ENCODE data around the gene AP2B1.
"Not testable (repeated sequence)": the region's sequence is repeated elsewhere in the genome, so short reads cannot be mapped to it uniquely, and the experiment has no call there.

The AP2B1 gene

GRCh38 chr17:35679007-35679682 lies 92.0 kb downstream of the AP2B1 start:
- Histone ChIP-seq H3K36me3 (ENCODE audit: control insufficient read depth, low read depth, low read length) (peaks cover 20% of the 10 kb centered on the region), H3K4me1 (ENCODE audit: control insufficient read depth, low read depth, low read length) (peaks cover 10% of the 10 kb centered on the region), H3K27me3 (ENCODE audit: control insufficient read depth, insufficient read depth, low read length) (no peaks in the 10 kb centered on the region), H3K9me3 (ENCODE audit: control insufficient read depth, low read depth, low read length) (no peaks in the 10 kb centered on the region), H3K9ac (ENCODE audit: low read length) (no peak overlapping the region), H3K27ac (ENCODE audit: low read length) (no peak overlapping the region), H3K4me3 (ENCODE audit: low read length) (no peak overlapping the region)

GRCh38 chr17:35683591-35683990 lies 96.5 kb downstream of the AP2B1 start:
- Histone ChIP-seq H3K9ac (ENCODE audit: low read length) (no peak overlapping the region), H3K4me3 (ENCODE audit: low read length) (no peak overlapping the region), H3K27ac (ENCODE audit: low read length) (no peak overlapping the region), H3K4me1 (ENCODE audit: control insufficient read depth, low read depth, low read length) (peaks cover 20% of the 10 kb centered on the region), H3K27me3 (ENCODE audit: control insufficient read depth, insufficient read depth, low read length) (no peaks in the 10 kb centered on the region), H3K36me3 (ENCODE audit: control insufficient read depth, low read depth, low read length) (peaks cover 18% of the 10 kb centered on the region), H3K9me3 (ENCODE audit: control insufficient read depth, low read depth, low read length) (no peaks in the 10 kb centered on the region)

GRCh38 chr17:35684055-35684802 lies 97.1 kb downstream of the AP2B1 start:
- Histone ChIP-seq H3K27me3 (ENCODE audit: control insufficient read depth, insufficient read depth, low read length) (no peaks in the 10 kb centered on the region), H3K27ac (ENCODE audit: low read length) (peak overlapping the region; percentile 10), H3K9ac (ENCODE audit: low read length) (no peak overlapping the region), H3K4me1 (ENCODE audit: control insufficient read depth, low read depth, low read length) (peaks cover 20% of the 10 kb centered on the region), H3K9me3 (ENCODE audit: control insufficient read depth, low read depth, low read length) (no peaks in the 10 kb centered on the region), H3K4me3 (ENCODE audit: low read length) (no peak overlapping the region), H3K36me3 (ENCODE audit: control insufficient read depth, low read depth, low read length) (peaks cover 18% of the 10 kb centered on the region)

GRCh38 chr17:35692512-35693210 lies 105.5 kb downstream of the AP2B1 start:
- H3K9me3 ChIP-seq (ENCODE audit: control insufficient read depth, low read depth, low read length): no peaks in the 10 kb centered on the region
- peaks cover 3% of the 10 kb centered on the region for H3K4me1 ChIP-seq (ENCODE audit: control insufficient read depth, low read depth, low read length)
- H3K27ac ChIP-seq (ENCODE audit: low read length): no peak overlapping the region
- H3K4me3 ChIP-seq (ENCODE audit: low read length): no peak overlapping the region
- H3K9ac ChIP-seq (ENCODE audit: low read length): no peak overlapping the region
- no peaks in the 10 kb centered on the region for H3K27me3 ChIP-seq (ENCODE audit: control insufficient read depth, insufficient read depth, low read length)
- H3K36me3 ChIP-seq (ENCODE audit: control insufficient read depth, low read depth, low read length): peaks cover 22% of the 10 kb centered on the region

- H3K27ac ChIP-seq (ENCODE audit: low read length): no peak overlapping the region
- peaks cover 22% of the 10 kb centered on the region for H3K36me3 ChIP-seq (ENCODE audit: control insufficient read depth, low read depth, low read length)
Observed at GRCh38 chr17:35693662-35694061, 106.5 kb downstream of the AP2B1 start.

GRCh38 chr17:35694906-35695305 lies 107.8 kb downstream of the AP2B1 start:
- no peak overlapping the region for H3K27ac ChIP-seq (ENCODE audit: low read length)
- H3K36me3 ChIP-seq (ENCODE audit: control insufficient read depth, low read depth, low read length): peaks cover 17% of the 10 kb centered on the region
- H3K4me3 ChIP-seq (ENCODE audit: low read length): no peak overlapping the region
- peaks cover 3% of the 10 kb centered on the region for H3K4me1 ChIP-seq (ENCODE audit: control insufficient read depth, low read depth, low read length)
- no peaks in the 10 kb centered on the region for H3K27me3 ChIP-seq (ENCODE audit: control insufficient read depth, insufficient read depth, low read length)
- no peak overlapping the region for H3K9ac ChIP-seq (ENCODE audit: low read length)
- H3K9me3 ChIP-seq (ENCODE audit: control insufficient read depth, low read depth, low read length): no peaks in the 10 kb centered on the region

More at GRCh38 chr17:35693662-35694061, 106.5 kb downstream of the AP2B1 start:
- Histone ChIP-seq H3K4me3 (ENCODE audit: low read length) (no peak overlapping the region), H3K27me3 (ENCODE audit: control insufficient read depth, insufficient read depth, low read length) (no peaks in the 10 kb centered on the region), H3K4me1 (ENCODE audit: control insufficient read depth, low read depth, low read length) (peaks cover 3% of the 10 kb centered on the region), H3K9ac (ENCODE audit: low read length) (no peak overlapping the region), H3K9me3 (ENCODE audit: control insufficient read depth, low read depth, low read length) (no peaks in the 10 kb centered on the region)

GRCh38 chr17:35695613-35696012 lies 108.5 kb downstream of the AP2B1 start:
- H3K9ac ChIP-seq (ENCODE audit: low read length): no peak overlapping the region

GRCh38 chr17:35698800-35699199 lies 111.7 kb downstream of the AP2B1 start:
- Histone ChIP-seq H3K27me3 (ENCODE audit: control insufficient read depth, insufficient read depth, low read length) (no peaks in the 10 kb centered on the region), H3K36me3 (ENCODE audit: control insufficient read depth, low read depth, low read length) (peaks cover 8% of the 10 kb centered on the region), H3K27ac (ENCODE audit: low read length) (no peak overlapping the region), H3K4me1 (ENCODE audit: control insufficient read depth, low read depth, low read length) (peaks cover 3% of the 10 kb centered on the region), H3K4me3 (ENCODE audit: low read length) (no peak overlapping the region), H3K9me3 (ENCODE audit: control insufficient read depth, low read depth, low read length) (no peaks in the 10 kb centered on the region), H3K9ac (ENCODE audit: low read length) (no peak overlapping the region)

More at GRCh38 chr17:35695613-35696012, 108.5 kb downstream of the AP2B1 start:
- H3K27me3 ChIP-seq (ENCODE audit: control insufficient read depth, insufficient read depth, low read length): no peaks in the 10 kb centered on the region
- H3K4me1 ChIP-seq (ENCODE audit: control insufficient read depth, low read depth, low read length): peaks cover 3% of the 10 kb centered on the region
- peaks cover 14% of the 10 kb centered on the region for H3K36me3 ChIP-seq (ENCODE audit: control insufficient read depth, low read depth, low read length)
- H3K27ac ChIP-seq (ENCODE audit: low read length): no peak overlapping the region
- no peaks in the 10 kb centered on the region for H3K9me3 ChIP-seq (ENCODE audit: control insufficient read depth, low read depth, low read length)
- H3K4me3 ChIP-seq (ENCODE audit: low read length): no peak overlapping the region

- Histone ChIP-seq H3K9ac (ENCODE audit: low read length) (no peak overlapping the region), H3K4me3 (ENCODE audit: low read length) (no peak overlapping the region), H3K27me3 (ENCODE audit: control insufficient read depth, insufficient read depth, low read length) (no peaks in the 10 kb centered on the region), H3K36me3 (ENCODE audit: control insufficient read depth, low read depth, low read length) (no peaks in the 10 kb centered on the region), H3K4me1 (ENCODE audit: control insufficient read depth, low read depth, low read length) (peaks cover 3% of the 10 kb centered on the region), H3K9me3 (ENCODE audit: control insufficient read depth, low read depth, low read length) (no peaks in the 10 kb centered on the region), H3K27ac (ENCODE audit: low read length) (no peak overlapping the region)
Observed at GRCh38 chr17:35700150-35700549, 113.0 kb downstream of the AP2B1 start.

GRCh38 chr17:35701491-35701890 lies 114.4 kb downstream of the AP2B1 start:
- H3K36me3 ChIP-seq (ENCODE audit: control insufficient read depth, low read depth, low read length): no peaks in the 10 kb centered on the region
- no peaks in the 10 kb centered on the region for H3K4me1 ChIP-seq (ENCODE audit: control insufficient read depth, low read depth, low read length)
- H3K9me3 ChIP-seq (ENCODE audit: control insufficient read depth, low read depth, low read length): no peaks in the 10 kb centered on the region
- no peak overlapping the region for H3K4me3 ChIP-seq (ENCODE audit: low read length)
- no peaks in the 10 kb centered on the region for H3K27me3 ChIP-seq (ENCODE audit: control insufficient read depth, insufficient read depth, low read length)
- no peak overlapping the region for H3K9ac ChIP-seq (ENCODE audit: low read length)
- H3K27ac ChIP-seq (ENCODE audit: low read length): no peak overlapping the region

- not testable (repeated sequence) for H3K36me3 ChIP-seq (ENCODE audit: control insufficient read depth, low read depth, low read length); H3K9me3 ChIP-seq (ENCODE audit: control insufficient read depth, low read depth, low read length); H3K4me1 ChIP-seq (ENCODE audit: control insufficient read depth, low read depth, low read length); H3K9ac ChIP-seq (ENCODE audit: low read length); H3K27me3 ChIP-seq (ENCODE audit: control insufficient read depth, insufficient read depth, low read length); H3K27ac ChIP-seq (ENCODE audit: low read length); H3K4me3 ChIP-seq (ENCODE audit: low read length)
Observed at GRCh38 chr17:35703308-35703707, 116.2 kb downstream of the AP2B1 start.
